ENCODE measurements around the gene ATF6B.

DNA sequence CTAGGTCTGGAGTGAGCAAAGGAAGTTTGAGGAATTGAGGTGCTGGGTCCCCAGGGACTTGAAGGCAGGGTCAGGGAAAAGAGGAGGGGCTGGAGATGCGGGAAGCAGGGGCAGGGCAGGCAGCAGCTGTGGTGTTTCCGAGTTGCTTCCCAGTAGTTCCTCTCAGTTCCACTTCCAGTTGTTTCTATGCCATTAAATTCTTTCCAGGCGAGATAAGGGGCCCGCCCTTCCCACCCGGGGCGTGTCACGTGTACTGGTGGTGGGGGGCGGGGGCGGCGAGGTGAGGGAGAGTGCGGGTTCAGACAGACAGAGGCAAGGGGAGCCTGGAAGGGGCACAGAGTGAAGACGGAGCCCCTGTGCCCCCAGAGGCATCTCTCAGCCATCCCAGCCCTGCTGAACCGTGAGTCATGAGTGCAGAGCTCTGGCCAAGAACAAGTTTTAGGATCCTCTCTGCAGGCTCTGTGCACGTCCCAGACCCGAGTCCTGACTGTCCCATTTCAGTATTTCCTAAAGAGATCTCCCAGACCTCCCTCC, 19.9 kb downstream of the ATF6B start:
- no peak for TF ChIP-seq POLR2A (IDR thresholded peaks at IDR 0.05; ENCODE audit: low read length)
- TF ChIP-seq GATA1 (IDR thresholded peaks at IDR 0.05; ENCODE audit: low read depth, low read length) = no peak
